ENCODE measurements around the gene GDA. TPM values are rescaled to one million over a fixed set of nuclear protein-coding genes. Genes with fewer than 3 reads are reported as not detected.
"Not testable (repeated sequence)": the region's sequence is repeated elsewhere in the genome, so short reads cannot be mapped to it uniquely, and the experiment has no call there.

The GDA gene
- total RNA-seq, 1 experiment from 2014 or later: 3.6 TPM

DNA sequence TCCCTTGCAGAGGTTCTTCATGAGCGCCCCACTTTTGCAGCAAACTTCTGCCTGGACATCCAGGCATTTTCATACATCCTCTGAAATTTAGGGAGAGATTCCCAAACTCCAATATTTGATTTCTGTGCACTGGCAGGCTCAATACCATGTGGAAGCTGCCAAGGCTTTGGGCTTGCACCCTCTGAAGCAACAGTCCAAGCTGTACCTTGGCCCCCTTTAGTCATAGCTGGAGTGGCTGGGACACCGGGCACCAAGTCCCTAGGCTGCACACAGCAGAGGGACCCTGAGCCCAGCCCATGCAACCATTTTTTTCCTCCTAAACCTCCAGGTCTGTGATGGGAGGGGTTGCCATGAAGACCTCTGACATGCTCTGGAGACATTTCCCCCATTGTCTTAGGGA lies 141.1 kb downstream of the GDA start:
- no CpG with 5 or more reads among the region's 2 CpGs for WGBS (ENCODE audit: extremely low coverage, insufficient read length, low lambda C conversion rate)
- no peak overlapping the region for H3K27ac Mint-ChIP-seq
- TF ChIP-seq, protein P1, sequence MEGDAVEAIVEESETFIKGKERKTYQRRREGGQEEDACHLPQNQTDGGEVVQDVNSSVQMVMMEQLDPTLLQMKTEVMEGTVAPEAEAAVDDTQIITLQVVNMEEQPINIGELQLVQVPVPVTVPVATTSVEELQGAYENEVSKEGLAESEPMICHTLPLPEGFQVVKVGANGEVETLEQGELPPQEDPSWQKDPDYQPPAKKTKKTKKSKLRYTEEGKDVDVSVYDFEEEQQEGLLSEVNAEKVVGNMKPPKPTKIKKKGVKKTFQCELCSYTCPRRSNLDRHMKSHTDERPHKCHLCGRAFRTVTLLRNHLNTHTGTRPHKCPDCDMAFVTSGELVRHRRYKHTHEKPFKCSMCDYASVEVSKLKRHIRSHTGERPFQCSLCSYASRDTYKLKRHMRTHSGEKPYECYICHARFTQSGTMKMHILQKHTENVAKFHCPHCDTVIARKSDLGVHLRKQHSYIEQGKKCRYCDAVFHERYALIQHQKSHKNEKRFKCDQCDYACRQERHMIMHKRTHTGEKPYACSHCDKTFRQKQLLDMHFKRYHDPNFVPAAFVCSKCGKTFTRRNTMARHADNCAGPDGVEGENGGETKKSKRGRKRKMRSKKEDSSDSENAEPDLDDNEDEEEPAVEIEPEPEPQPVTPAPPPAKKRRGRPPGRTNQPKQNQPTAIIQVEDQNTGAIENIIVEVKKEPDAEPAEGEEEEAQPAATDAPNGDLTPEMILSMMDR (conservative IDR thresholded peaks at IDR 0.05): no peak
- Histone ChIP-seq H3K4me1 (ENCODE audit: insufficient read depth, low read length) (no peaks in the 10 kb centered on the region), H4K20me1 (ENCODE audit: control insufficient read depth, insufficient read depth, insufficient read length) (no peaks in the 10 kb centered on the region), H3K4me2 (ENCODE audit: insufficient read depth, insufficient read length, low read length) (no peak overlapping the region), H3K79me1 (ENCODE audit: insufficient read depth, low read depth, low read length, poor library complexity, severe bottlenecking) (no peaks in the 10 kb centered on the region), H2BK5ac (ENCODE audit: insufficient read length, low read length) (no peak overlapping the region), H3T11ph (ENCODE audit: low read length) (no peak overlapping the region), H3K23me2 (ENCODE audit: insufficient read length, low read depth, low read length, poor library complexity, severe bottlenecking) (no peaks in the 10 kb centered on the region), H4K8ac (replicated peaks; ENCODE audit: insufficient read length, low read depth, low read length) (no peak overlapping the region), H3K27me3 (ENCODE audit: insufficient read depth, low read length) (no peaks in the 10 kb centered on the region), H2AK5ac (ENCODE audit: insufficient read length, low read length) (no peak overlapping the region), H3K27ac (ENCODE audit: insufficient read length, low read depth, low read length) (no peak overlapping the region), H2BK12ac (ENCODE audit: insufficient read length, low read depth, low read length) (no peak overlapping the region), H3K23ac (ENCODE audit: insufficient read length, low read depth, low read length) (no peak overlapping the region), H4K91ac (ENCODE audit: insufficient read length, low read depth, low read length) (no peak overlapping the region), H3K79me2 (ENCODE audit: insufficient read depth, low read length) (no peaks in the 10 kb centered on the region), H3K9me3 (ENCODE audit: control insufficient read depth, low read depth, low read length) (no peaks in the 10 kb centered on the region), H2BK15ac (ENCODE audit: low read depth, low read length) (no peak overlapping the region), H3K9ac (ENCODE audit: extremely low read depth, insufficient read length, low read length) (no peak overlapping the region), H3K4ac (ENCODE audit: low read depth, low read length) (no peak overlapping the region), H2BK20ac (ENCODE audit: low read depth, low read length, poor library complexity, severe bottlenecking) (no peak overlapping the region), H2AFZ (ENCODE audit: low read length) (no peak overlapping the region), H3K18ac (ENCODE audit: insufficient read length, low read depth, low read length) (no peak overlapping the region), H3K56ac (ENCODE audit: insufficient read length, low read depth, low read length) (no peak overlapping the region), H2BK120ac (ENCODE audit: low read depth, low read length, poor library complexity, severe bottlenecking) (no peak overlapping the region), H4K5ac (ENCODE audit: insufficient read length, low read depth, low read length) (no peak overlapping the region), H3K14ac (ENCODE audit: insufficient read depth, low read length) (no peak overlapping the region)
- peaks cover 7 to 8% of the 10 kb centered on the region in 2 experiments; a peak in 3 of 4 replicates for H3K4me1 Mint-ChIP-seq
- no peak for DNase-seq
- peaks cover 20 to 24% of the 10 kb centered on the region in 2 experiments for H3K9me3 Mint-ChIP-seq
- no peak overlapping the region for H3K4me3 Mint-ChIP-seq
- peaks cover 3 to 26% (median 8%) of the 10 kb centered on the region in 3 experiments; a peak in 6 of 7 replicates for H3K36me3 Mint-ChIP-seq (ENCODE audit: insufficient read depth in 1 of 3, low read depth in 3 of 3)
- no peaks in the 10 kb centered on the region; the same call in 1 of the 2 replicates for H3K27me3 Mint-ChIP-seq (ENCODE audit: low read depth)

DNA sequence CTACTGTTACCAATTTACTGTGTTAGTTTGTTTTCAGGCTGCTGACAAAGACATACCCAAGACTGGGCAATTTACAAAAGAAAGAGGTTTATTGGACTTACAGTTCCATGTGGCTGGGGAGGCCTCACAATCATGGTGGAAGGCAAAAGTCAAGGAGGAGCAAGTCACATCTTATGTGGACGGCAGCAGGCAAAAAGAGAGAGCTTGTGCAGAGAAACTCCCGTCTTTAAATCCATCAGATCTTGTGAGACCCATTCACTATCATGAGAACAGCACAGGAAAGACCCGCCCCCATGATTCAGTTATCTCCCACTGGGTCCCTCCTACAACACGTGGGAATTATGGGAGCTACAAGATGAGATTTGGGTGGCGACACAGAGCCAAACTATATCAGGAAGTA lies 142.3 kb downstream of the GDA start:
- H3K4me1 ChIP-seq (ENCODE audit: insufficient read depth, low read length); H3K79me2 ChIP-seq (ENCODE audit: insufficient read depth, low read length); H3K4me2 ChIP-seq (ENCODE audit: insufficient read depth, insufficient read length, low read length); H3K27me3 Mint-ChIP-seq (ENCODE audit: low read depth); H4K20me1 ChIP-seq (ENCODE audit: control insufficient read depth, insufficient read depth, insufficient read length); H3K27ac ChIP-seq (ENCODE audit: insufficient read length, low read depth, low read length); H2AFZ ChIP-seq (ENCODE audit: low read length); H4K5ac ChIP-seq (ENCODE audit: insufficient read length, low read depth, low read length); H3K9ac ChIP-seq (ENCODE audit: extremely low read depth, insufficient read length, low read length); DNase-seq; H2BK15ac ChIP-seq (ENCODE audit: low read depth, low read length); H2AK5ac ChIP-seq (ENCODE audit: insufficient read length, low read length); H3K23ac ChIP-seq (ENCODE audit: insufficient read length, low read depth, low read length); H2BK120ac ChIP-seq (ENCODE audit: low read depth, low read length, poor library complexity, severe bottlenecking); H4K91ac ChIP-seq (ENCODE audit: insufficient read length, low read depth, low read length); H3T11ph ChIP-seq (ENCODE audit: low read length); H3K4ac ChIP-seq (ENCODE audit: low read depth, low read length); H3K79me1 ChIP-seq (ENCODE audit: insufficient read depth, low read depth, low read length, poor library complexity, severe bottlenecking); H3K4me1 Mint-ChIP-seq; H3K27ac Mint-ChIP-seq; H3K9me3 ChIP-seq (ENCODE audit: control insufficient read depth, low read depth, low read length); H2BK12ac ChIP-seq (ENCODE audit: insufficient read length, low read depth, low read length); H3K4me3 Mint-ChIP-seq; H3K56ac ChIP-seq (ENCODE audit: insufficient read length, low read depth, low read length); H3K14ac ChIP-seq (ENCODE audit: insufficient read depth, low read length); H3K18ac ChIP-seq (ENCODE audit: insufficient read length, low read depth, low read length); H3K23me2 ChIP-seq (ENCODE audit: insufficient read length, low read depth, low read length, poor library complexity, severe bottlenecking); H4K8ac ChIP-seq (replicated peaks; ENCODE audit: insufficient read length, low read depth, low read length); H2BK5ac ChIP-seq (ENCODE audit: insufficient read length, low read length); H3K27me3 ChIP-seq (ENCODE audit: insufficient read depth, low read length); H2BK20ac ChIP-seq (ENCODE audit: low read depth, low read length, poor library complexity, severe bottlenecking): not testable (repeated sequence)
- H3K36me3 Mint-ChIP-seq (ENCODE audit: insufficient read depth in 1 of 3, low read depth in 3 of 3): peaks cover 3 to 26% (median 8%) of the 10 kb centered on the region in 3 experiments; a peak in 6 of 7 replicates
- H3K9me3 Mint-ChIP-seq: peaks cover 20 to 24% of the 10 kb centered on the region in 2 experiments
- no CpG with 5 or more reads among the region's 5 CpGs for WGBS (ENCODE audit: extremely low coverage, insufficient read length, low lambda C conversion rate)

Measured in H9 (cell line).